ENCODE measurements around the gene CDK14.

Gene CDK14

GRCh38 chr7:91079487-91079886 is 483.4 kb downstream of the CDK14 start:
- DNase-seq = no peak

GRCh38 chr7:91080351-91080750 is 484.2 kb downstream of the CDK14 start:
- no peak for DNase-seq

DNA sequence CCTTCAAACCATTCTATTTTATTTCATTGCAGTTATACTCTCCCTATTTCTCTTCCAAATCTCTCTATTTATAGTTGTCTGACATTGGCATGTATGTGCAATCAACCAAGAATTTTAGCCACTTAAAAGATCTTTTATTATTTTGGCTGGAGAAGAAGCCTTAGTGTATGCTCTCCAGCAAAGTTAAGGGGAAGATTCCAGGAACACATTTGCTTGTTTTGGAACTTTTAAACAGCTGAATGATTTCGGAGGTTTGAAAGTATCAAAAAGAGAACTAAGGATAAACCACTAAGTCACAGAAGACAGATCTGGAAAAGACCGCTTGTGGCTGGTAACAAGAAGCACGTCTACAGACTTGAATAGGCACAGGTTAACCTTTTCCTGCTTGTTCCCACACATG is 485.9 kb downstream of the CDK14 start:
- DNase-seq = no peak

DNA sequence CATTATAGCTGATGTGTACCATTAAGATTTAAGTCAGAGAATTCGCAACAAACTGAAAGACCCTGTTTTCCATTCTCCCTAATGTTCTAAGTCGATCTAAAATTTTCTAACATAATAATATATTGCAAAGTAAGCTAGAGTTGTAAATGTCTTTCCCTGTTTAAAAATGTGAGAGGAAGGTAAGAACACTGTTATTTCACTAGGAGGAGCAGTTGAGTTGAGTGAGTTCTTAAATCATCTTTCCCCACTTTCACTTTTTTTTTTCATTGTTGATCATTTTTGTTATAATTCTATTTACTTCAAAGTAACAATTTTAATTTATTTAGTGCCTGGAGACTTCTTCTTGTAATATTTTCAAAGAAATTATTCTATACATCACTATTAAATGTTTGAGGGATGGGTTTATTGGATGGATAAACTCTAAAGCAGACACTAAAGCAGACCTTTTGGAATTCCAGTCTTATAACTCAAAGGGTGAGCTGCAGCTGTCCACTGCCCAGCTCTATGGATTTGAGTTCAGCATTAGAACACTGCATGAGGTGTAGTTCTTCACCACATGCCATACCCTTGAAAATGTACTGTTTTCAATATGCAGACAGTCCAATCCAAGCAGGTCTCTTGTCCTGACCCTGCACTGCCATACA is 486.9 kb downstream of the CDK14 start:
- DNase-seq = peak; percentile 13

DNA sequence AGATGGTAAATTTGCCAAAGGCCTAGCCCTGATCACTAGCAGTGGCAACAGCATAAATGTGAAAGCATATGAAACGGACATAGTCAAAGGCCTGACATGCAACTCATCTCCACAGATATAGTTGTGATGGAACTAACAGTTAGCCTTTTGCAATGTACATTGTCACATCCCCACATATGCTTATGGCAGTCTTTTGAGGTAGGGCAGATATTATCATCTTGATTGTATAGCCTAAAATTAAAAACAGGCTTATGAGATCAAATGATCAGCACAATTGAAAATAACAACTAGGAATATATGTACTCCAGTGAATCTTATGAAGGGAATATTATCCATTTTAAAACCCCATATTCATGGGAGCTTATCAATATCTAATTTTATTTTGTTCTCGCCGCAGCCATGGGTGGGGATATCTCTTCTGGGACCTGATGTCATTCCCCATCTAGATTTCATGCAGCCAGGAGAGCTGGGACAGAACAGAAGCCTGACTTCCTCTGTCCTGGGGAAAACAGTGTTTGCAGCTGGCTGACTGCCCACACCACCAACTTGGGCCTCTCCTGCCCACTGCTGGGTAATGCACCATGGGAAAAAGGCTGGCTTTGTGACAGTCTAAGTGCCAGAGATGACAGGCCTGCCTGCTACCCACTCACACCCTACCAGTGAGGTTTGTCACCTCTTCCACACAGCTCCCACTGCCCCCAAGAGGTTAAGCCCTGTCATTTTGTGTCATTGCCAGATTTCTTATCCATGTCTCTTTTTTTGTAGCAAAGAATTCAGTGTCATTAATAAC is 487.9 kb downstream of the CDK14 start:
- no peak for DNase-seq

- no peak for DNase-seq
Measured at GRCh38 chr7:91085175-91085574, 489.1 kb downstream of the CDK14 start.

GRCh38 chr7:91086200-91086599 is 490.1 kb downstream of the CDK14 start:
- no peak for DNase-seq

- no peak for DNase-seq
Measured at GRCh38 chr7:91088156-91088555, 492.0 kb downstream of the CDK14 start.

GRCh38 chr7:91088691-91089090 is 492.6 kb downstream of the CDK14 start:
- DNase-seq = no peak

DNA sequence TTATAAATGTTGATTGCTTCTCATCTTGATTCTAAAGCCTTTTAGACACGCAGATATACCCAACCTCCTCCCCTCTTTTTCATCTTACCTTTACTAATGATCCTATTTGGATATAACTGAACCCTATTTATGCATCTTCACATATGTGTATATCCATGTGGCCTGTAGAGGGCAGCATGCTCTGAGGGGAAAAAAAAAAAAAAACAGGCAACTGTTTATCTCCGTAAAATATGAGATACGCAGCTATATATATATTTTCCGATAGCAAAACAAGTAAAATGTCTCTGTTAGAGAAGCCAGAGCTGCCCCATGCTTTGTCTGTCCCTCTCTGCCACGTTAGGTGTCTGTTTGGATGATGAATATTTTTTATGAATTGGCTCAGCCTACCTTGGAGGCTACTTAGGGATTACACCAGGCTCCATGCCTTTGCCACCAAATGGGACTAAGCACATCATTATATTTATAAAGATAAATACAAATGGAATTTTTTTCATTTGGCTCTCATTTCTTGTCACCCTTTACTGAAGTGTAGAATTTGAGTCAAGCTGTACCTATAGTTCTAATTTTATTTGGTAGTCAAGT is 493.4 kb downstream of the CDK14 start:
- peak; percentile 53 for DNase-seq

GRCh38 chr7:91090684-91091083 is 494.6 kb downstream of the CDK14 start:
- DNase-seq = no peak

DNA sequence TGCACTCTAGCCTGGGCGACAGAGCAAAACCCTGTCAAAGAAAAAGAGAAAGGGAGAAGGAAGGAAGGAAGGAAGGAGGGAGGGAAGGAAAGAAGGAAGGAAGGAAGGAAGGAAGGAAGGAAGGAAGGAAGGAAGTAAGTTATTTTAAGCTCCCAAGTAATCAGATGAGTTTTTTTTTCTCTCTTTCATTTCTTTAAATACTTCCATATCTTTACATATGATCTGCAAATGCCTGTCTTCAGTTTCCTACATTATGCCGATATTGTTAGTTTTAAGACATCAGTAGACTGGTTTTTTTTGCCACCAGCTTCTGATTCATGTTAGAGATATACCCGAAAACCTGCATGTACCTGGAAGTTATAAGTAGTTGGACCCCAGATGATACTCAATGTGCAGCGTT is 495.5 kb downstream of the CDK14 start:
- DNase-seq = no peak

DNA sequence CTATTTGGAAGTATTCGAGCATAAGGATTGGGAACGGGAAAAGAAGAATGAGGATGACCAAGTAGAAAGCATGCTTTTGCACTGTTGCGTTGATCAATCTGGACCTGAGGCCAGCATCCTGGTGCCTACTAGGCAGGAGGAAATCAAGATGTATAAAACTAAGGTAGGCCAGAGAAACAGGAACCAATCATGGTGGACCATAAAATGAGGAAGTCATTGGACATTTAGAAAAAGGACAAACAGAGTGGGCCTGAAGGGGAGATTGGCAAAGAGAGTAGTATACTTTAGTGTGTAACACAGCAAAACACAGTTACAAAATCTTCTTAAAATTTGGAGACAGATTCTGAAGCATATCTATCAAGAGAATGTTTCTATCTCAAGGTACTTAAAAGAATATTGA is 497.1 kb downstream of the CDK14 start:
- no peak for DNase-seq

- DNase-seq = no peak
Measured at GRCh38 chr7:91098566-91098965, 502.4 kb downstream of the CDK14 start.

GRCh38 chr7:91103363-91103762 is 507.2 kb downstream of the CDK14 start:
- DNase-seq = no peak

GRCh38 chr7:91107460-91107859 is 511.3 kb downstream of the CDK14 start:
- DNase-seq = no peak

DNA sequence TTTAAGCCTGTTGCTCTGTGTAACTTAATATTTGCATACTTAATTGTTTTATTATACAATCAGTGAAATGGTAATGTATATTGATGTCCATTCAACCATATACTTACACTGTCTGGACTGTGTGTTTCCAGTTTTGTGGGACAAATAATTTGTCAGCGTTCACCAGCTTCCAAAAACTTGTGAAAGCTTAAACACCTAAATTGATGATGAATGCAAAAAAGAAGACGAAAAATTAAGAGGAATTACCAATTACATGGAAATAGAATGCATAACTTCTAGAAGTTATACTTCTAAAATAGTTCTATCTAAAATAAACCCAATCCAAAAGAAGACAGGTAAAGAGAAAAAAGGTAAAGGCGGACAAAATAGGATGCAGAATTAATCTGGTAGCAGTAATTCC is 513.1 kb downstream of the CDK14 start:
- no peak for DNase-seq

GRCh38 chr7:91112902-91113341 is 516.8 kb downstream of the CDK14 start:
- no peak for DNase-seq

- peak; percentile 68 for DNase-seq
Measured at GRCh38 chr7:91114232-91114631, 518.1 kb downstream of the CDK14 start.

- DNase-seq = no peak
Measured at GRCh38 chr7:91126762-91127161, 530.6 kb downstream of the CDK14 start.

DNA sequence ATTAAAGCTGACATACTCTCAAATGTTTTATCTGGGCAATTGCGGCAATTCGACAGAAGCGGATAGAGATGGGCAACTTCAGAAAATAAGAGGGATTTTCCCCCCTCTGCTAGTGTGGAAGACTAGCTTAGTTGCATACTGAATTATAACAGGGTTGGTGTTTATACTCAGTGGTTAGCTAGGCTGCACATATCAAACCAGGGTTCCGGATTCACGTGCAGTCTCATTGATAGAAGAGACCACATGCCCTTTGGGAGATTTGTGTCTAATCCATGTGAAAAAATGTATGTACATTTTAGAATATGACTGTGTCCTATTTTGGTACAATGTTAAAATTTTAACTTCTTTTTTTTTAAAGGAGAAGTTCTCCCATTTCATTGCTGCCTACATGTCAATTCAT is 531.2 kb downstream of the CDK14 start:
- no peak for DNase-seq

- no peak for DNase-seq
Measured at GRCh38 chr7:91127959-91128358, 531.8 kb downstream of the CDK14 start.

DNA sequence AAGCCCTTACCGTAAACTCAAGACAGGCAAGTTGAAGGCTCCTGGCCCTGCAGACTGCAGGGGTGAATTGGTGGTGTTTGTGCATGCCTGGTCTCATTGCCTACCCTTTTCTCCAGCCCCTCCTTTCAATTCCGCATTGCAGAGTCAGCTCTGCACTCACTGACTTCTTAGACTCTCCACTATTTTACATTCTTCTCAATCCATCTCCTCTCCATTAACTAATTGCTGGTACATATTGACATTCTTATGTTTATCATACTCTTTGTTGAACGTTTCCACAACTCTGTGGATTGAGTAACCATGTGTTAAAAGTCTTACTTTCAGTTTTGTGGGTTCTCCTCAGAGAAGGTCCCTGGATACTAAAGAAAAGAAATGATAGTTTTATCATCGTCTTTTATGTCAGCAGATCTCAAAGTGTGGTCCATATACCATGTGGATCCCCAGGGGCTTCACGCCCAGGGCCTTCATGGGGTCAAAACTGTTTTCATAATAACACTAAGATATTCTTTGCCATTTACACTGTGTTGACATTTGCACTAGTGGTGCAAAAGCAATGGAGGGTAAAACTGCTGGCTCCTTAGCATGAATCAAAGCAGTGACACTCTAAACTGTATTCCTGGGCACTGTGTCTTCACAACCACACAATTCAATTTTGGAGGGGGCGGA is 532.7 kb downstream of the CDK14 start:
- no peak for DNase-seq

DNA sequence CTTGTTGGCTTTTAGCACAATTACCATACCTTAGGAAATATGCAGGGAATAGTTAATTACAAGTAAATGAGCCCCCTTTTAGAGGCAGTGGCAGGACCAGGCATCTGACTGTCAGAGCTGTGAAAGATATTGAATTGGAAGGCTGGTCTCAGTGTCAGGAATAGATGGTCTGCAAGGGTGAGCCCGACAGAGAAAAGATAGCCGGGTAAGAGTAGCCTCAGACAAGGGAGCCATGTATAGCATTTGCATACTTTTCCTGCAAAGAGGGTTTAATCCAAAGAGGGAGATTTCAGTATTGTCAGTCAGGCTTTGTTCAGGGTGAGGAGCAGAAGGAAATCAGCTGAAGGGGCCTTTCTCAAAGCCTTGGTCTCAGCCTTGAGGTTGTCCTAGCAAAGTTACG is 539.2 kb downstream of the CDK14 start:
- DNase-seq = no peak
